T47D (cell line): ENCODE data around the gene SYNGAP1.

Experiments
- DNase-seq, 2 experiments: peaks; one replicate each; pipeline versions ENCODE4 v3.0.0 to v3.0.0-alpha.2; 2011 to 2012; ENCODE audit warnings: low read depth in 1 of 2, low spot score in 1 of 2
- JUND ChIP-seq: IDR thresholded peaks from 2 replicates; pipeline ENCODE4 v1.6.1; 2012; ENCODE audit warnings: low read depth
- in situ Hi-C: cut with HindIII; loops from 2 replicates; pipeline ENCODE4 v1.10.0; 2016; ENCODE audit warnings: low sequenced_read_pairs, low pct_unique_long_range_greater_than_20kb

SYNGAP1 gene

DNA sequence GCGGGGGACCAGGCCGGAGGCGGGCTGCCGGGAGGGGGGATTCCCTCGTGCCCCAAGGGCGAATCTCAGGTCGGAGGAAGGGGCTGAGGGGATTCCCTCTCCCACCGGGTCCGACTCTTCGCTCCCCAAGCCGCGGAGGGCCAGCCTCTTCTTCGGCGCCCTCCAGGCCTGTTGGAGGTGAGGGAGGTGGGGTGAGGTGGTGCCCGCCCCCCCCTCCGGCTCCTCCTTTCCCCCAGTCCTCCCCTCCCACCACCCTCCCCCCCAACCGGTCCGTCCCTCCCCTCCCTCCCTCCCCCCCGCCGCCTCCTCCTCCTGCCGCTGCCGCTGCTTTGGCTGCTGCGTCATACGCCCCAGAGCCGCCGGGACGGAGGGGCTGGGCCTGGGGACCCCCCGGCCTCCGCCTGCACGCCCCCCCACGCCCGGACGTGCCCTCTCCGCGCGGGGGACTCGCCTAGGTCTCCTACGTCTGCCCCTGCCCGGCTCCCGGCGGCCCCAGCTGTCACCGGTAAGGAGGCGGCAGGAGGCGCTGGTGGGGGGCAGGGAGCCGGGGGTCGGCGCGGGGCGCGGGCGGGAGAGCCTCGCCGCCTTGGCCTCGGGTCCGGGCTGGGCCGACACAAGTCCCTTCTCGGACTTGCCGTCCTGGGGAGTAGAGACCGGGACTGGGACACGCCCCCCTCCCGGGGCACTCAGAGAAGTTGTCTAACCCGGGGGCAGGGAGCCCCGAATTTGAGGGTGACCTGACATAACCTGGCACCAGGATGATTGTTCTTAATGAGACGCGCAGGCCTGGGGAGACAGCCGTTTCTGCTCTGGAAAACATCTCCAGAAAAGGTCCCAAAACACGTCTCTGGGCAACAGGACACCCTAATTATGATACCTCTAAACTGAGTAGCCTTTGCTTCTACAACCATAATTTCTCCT is 8.9 kb upstream of the SYNGAP1 start, which contains the start of gene PHF1:
Gene PHF1 (plus strand): TSS at position 304 of the 921 bp plus-strand sequence. CDS start 1,250 bp downstream, outside the sequence.
- no peak for TF ChIP-seq JUND
- peak; percentile 51 to 90 for DNase-seq
- in situ Hi-C loops = no loop called here

- no peak for DNase-seq
- no peak for TF ChIP-seq JUND
- in situ Hi-C loops = no loop called here
These were observed 8.2 kb upstream of the SYNGAP1 start for GRCh38 chr6:33411632-33412005.

DNA sequence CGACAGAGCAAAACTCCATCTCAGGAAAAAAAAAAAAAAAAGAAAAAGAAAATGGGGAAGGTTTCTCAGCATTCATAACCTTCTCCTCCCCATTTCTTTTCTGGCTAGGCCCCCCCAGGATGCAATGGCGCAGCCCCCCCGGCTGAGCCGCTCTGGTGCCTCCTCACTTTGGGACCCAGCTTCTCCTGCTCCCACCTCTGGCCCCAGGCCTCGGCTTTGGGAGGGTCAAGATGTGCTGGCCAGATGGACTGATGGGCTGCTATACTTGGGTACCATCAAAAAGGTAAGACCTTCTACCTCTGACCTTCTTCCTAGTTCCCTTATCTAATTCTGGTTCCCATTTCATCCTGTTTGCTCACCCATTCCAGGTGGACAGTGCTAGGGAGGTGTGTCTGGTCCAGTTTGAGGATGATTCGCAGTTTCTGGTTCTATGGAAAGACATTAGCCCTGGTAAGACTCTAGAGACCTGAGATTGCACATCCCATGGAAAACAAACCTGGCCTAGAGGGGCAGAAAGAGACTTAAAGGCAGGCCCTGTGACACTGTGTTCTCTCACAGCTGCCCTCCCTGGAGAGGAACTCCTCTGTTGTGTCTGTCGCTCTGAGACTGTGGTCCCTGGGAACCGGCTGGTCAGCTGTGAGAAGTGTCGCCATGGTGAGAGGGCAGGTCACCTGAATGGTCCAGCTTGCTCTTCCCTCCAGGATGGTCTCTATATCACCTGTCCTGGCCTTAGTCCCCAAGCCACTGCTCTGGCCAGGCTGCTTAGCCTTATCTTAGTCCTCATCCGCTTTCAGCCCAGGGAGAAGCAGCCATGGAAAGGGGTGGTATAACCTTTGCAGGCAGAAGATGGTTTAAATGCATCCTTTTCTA is 7.5 kb upstream of the SYNGAP1 start:
- TF ChIP-seq JUND = no peak
- no peak for DNase-seq
- in situ Hi-C loops = no loop called here

DNA sequence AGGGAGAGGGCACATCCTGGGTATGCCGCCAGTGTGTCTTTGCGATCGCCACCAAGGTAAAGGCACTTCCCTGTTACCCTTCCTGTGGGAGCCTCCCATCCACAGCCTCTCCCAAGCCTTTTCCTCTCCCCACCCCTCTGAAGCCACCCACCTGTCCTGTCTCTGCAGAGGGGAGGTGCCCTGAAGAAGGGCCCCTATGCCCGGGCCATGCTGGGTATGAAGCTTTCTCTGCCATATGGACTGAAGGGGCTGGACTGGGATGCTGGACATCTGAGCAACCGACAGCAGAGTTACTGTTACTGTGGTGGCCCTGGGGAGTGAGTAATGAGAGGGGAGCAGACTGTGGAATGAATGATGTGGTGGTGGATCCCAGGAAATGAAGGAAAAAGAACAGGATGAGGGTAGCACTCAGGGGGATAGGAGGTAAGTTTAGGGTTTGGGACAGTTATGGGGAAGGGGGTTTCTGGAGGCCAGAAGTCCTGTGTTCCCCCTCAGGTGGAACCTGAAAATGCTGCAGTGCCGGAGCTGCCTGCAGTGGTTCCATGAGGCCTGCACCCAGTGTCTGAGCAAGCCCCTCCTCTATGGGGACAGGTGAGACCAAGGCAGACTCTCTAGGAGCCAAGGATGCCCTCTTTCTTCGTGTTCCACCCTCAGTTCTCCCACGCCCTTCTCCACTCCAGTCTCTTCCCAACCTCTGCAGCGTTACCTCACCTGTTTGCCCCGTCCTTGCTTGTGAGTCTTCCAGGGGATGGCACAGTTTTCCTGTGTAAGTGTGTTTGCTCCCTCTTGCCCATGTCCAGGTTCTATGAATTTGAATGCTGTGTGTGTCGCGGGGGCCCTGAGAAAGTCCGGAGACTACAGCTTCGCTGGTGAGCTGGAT is 6.4 kb upstream of the SYNGAP1 start:
- in situ Hi-C loops = no loop called here
- DNase-seq = no peak
- no peak for TF ChIP-seq JUND

GRCh38 chr6:33414592-33415271 is 5.1 kb upstream of the SYNGAP1 start:
- no peak for DNase-seq
- in situ Hi-C loops = no loop called here
- TF ChIP-seq JUND = no peak

GRCh38 chr6:33415831-33416230 is 4.0 kb upstream of the SYNGAP1 start:
- no peak for TF ChIP-seq JUND
- no peak for DNase-seq
- in situ Hi-C loops = no loop called here

GRCh38 chr6:33416386-33417127 is 3.3 kb upstream of the SYNGAP1 start:
- DNase-seq = no peak
- TF ChIP-seq JUND = no peak
- in situ Hi-C loops = no loop called here

DNA sequence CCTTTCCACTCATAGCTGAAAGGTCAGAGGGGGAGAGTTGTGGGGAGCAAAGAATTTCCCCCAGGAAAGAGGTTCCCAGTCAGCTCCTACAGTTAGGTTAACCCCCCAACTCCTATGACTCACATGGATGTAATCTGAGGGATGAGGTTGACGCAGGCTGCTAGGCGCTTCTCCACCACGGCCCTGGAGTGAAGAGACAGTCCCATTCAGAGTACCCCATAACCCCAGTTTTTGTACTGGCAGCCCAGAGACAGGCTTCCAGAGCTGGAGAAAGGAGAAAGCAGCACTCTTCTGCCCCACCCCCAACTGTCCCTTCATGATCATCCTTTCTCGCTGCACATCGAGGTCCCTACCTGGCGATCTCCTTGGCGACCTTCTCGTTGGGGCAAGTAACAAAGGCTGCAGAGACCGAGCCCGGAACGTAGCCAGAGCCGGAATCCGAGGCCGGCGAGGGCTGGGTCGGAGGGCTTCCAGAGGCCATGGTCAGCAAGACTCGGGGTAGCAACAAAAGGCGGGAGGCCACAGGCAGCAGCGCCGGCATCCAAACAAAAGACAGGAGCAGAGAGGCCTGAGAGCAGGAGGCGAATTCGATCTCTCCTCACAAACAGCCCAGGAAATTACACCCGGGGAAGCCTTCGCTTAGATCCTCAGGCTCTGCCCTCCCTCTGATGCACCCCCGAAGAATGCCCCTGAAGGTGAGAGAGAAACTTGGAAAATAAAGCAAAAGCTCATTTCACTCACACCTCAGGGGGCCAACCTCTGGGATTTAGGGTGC is 2.5 kb upstream of the SYNGAP1 start:
- in situ Hi-C loops = no loop called here
- no peak for TF ChIP-seq JUND
- no peak for DNase-seq

DNA sequence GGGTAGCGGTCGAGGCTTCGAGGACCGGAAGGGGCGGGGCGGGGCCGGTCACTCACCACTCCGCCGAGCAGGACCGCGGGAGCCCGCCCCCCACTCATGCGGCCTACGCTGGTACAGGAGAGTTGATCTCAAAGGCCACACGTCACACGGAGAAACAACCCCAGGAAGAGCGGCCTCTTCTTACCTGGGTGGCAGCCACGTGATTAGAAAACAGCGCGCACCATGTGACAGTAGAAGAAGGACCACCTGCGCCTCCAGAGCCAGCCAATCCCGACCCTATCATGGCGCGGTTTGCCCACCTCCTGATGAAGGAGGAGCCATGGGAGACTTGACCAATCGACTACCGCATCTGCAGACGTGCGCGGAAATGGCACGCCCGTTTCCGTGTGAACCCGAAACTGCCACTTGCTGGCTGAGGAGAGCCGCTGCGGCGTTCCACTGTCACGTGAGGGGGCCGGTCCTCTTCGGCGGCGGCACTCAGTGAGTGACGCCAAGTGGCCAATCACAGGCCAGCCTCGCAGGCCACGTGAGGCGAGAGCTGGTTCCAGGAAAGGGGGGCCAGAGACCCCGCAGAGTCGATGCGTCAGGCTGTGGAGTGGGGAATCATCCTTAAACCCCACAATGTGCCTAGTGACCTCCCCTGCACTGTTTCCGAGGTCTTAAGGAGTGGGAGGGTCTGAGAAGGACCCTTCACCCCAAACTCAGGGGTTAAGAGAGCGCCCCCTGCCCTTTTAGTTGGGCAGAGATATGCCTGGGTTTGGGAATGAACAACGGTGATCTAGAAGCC is 1.8 kb upstream of the SYNGAP1 start, which contains the start of gene CUTA:
Gene CUTA (minus strand): TSS at position 205 of the 787 bp plus-strand sequence. CDS start 107 bp downstream, at position 98.
- TF ChIP-seq JUND = no peak
- in situ Hi-C loops = no loop called here
- peak; percentile 95 to 100 for DNase-seq
